AG09319 (cell line): ENCODE measurements around the gene TMEM161A.
"Not testable (repeated sequence)": the region's sequence is repeated elsewhere in the genome, so short reads cannot be mapped to it uniquely, and the experiment has no call there.

Experiments
- DNase-seq: peaks from one replicate; pipeline ENCODE4 v3.0.0-alpha.2; 2010; ENCODE audit warnings: low read depth; ENCODE audit errors: extremely low read depth
- TF ChIP-seq, protein P1 (sequence below): IDR thresholded peaks from 2 replicates; pipeline ENCODE4 v1.5.1; 2011; ENCODE audit warnings: low read depth, mild to moderate bottlenecking, inconsistent platforms, low read length, moderate library complexity

TMEM161A gene

GRCh38 chr19:19109601-19110000 is 28.7 kb downstream of the TMEM161A start:
- no peak for DNase-seq
- TF ChIP-seq, protein P1, sequence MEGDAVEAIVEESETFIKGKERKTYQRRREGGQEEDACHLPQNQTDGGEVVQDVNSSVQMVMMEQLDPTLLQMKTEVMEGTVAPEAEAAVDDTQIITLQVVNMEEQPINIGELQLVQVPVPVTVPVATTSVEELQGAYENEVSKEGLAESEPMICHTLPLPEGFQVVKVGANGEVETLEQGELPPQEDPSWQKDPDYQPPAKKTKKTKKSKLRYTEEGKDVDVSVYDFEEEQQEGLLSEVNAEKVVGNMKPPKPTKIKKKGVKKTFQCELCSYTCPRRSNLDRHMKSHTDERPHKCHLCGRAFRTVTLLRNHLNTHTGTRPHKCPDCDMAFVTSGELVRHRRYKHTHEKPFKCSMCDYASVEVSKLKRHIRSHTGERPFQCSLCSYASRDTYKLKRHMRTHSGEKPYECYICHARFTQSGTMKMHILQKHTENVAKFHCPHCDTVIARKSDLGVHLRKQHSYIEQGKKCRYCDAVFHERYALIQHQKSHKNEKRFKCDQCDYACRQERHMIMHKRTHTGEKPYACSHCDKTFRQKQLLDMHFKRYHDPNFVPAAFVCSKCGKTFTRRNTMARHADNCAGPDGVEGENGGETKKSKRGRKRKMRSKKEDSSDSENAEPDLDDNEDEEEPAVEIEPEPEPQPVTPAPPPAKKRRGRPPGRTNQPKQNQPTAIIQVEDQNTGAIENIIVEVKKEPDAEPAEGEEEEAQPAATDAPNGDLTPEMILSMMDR, result no peak

DNA sequence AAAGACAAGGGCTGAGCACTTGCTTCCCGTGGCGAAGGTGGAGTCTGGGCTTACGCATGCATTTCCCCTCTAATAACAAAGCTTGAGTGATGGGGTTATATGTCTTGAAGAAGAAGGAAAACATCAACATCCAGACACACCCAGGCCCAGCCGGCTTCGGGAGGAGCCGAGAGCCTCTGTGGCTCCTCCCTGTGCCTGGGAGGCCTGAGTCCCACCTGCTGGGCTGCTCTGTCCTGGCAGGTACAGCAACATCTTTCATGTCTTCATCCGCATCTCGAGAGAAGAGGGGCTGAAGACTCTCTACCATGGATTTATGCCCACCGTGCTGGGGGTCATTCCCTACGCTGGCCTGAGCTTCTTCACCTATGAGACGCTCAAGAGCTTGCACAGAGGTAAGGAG is 30.6 kb downstream of the TMEM161A start:
- DNase-seq, result no peak
- TF ChIP-seq, protein P1, result no peak

DNA sequence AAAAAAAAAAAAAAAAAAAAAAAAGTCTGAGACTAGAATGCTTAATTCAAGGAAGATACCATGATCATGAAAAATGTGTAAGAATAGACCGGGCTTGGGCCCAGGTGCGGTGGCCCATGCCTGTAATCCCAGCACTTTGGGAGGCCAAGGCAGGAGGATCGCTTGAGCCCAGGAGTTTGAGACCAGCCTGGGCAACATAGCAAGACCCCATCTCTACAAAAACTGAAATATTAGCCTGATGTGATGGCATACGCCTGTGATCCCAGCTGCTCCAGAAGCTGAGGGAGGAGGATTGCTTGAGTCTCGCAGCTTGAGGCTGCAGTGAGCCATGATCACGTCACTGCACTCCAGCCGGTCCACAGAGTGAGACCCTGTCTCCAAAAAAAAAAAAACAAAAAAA is 31.3 kb downstream of the TMEM161A start:
- DNase-seq, result not testable (repeated sequence)

DNA sequence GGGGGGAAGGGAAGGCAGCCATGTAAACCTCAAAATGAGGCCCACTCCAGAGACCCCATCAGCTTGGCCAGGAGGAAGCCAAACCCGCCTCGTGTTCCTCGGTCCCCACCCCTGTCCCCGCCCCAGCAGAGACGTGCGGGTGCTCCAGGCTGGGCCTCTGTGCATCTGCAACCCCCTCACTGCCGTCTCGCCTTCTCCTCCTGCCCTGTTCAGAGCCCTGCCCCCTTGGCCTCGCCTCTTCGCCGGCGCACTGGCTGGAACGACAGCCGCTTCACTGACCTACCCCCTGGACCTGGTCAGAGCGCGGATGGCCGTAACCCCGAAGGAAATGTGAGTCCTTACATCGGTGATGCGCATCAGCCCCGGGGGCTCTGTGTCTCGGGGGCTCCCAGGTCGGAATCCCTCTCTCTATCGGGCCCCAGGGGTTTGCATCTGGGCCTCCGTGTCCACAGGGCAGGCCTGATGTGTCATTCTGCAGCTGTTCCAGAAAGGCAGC is 32.2 kb downstream of the TMEM161A start:
- TF ChIP-seq, protein P1, result no peak
- no peak for DNase-seq

DNA sequence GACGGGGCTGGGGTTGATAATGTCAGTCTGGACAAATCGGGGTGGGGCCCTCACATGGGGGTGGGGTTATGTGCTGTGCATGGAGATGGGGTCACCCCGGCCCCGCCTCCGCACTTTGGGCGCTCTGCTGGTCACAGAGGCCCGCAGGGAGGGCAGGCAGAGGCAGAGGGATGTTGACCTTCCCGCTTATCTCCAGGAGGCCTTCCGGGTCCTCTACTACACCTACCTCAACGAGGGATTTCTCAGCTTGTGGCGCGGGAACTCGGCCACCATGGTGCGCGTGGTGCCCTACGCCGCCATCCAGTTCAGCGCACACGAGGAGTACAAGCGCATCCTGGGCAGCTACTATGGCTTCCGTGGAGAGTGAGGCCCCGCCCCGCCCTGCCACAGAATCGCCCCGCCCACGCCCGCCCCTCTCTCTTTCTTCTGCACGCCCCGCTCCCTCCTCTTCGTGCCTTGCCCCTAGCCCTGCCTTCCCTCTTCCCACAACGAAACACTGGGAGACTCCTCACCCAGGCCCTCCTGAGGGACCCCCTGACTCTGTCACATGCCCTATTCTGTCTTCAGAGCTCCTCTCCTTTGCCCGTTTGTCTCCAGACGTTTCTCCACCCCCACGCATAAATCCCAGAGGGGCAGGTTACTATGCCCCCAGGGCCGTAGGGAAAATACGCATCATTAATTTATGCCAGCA is 32.8 kb downstream of the TMEM161A start:
- TF ChIP-seq, protein P1, result no peak
- DNase-seq, result peak; percentile 22

DNA sequence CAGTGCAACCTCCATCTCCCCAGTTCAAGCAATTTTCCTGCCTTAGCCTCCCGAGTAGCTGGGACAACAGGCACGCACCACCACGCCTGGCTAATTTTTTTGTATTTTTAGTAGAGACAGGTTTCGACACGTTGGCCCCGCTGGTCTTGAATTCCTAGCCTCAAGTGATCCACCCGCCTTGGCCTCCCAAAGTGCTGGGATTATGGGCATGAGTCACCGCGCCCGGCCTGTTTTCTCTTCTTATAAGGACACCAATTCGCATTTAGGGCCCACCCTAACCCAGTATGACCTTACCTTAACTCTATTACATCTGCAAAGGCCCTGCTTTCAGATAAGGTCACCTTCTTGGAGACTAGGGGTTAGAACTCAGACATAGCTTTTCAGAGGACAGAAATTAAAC is 35.1 kb downstream of the TMEM161A start:
- TF ChIP-seq, protein P1, result no peak
- no peak for DNase-seq

- not testable (repeated sequence) for DNase-seq
Observed at GRCh38 chr19:19102566-19102965, 35.7 kb downstream of the TMEM161A start.

DNA sequence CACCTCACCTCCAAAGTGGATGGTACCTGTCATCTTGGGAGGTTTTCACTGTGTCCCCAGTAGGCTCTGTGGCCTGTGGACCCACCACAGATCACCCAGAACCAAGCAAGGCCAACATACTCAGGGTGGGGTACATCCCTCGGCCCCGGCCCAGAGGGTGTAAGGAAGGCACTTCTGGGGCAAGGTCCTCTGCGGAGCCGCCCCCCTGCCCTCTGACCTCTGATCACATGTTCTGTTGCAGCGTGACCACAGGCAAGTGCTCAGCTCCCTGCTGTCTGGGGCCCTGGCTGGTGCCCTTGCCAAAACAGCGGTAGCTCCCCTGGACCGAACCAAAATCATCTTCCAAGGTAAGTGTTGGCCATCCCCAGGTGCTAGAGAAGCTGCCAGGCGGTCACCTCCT is 36.7 kb downstream of the TMEM161A start:
- TF ChIP-seq, protein P1, result no peak
- DNase-seq, result no peak
